Measurements from ENCODE around the gene MSLN.

GRCh38 chr16:768428-768827 is 7.9 kb downstream of the MSLN start:
- TF ChIP-seq CTCF (IDR thresholded peaks at IDR 0.05) (no peak), POLR2A (IDR thresholded peaks at IDR 0.05) (no peak)
